Lower leg skin (tissue), 3 donors: Measurements from ENCODE around the gene NSG2.

Source experiments
- CTCF ChIP-seq, 3 donors: fragments of 450-650 bp; IDR thresholded peaks; one replicate each; pipeline ENCODE4 v1.5.1; 2016; ENCODE audit warnings: antibody characterized with exemption in 3 of 3, mild to moderate bottlenecking in 3 of 3, moderate library complexity in 2 of 3
- POLR2A ChIP-seq, 2 donors: fragments of 450-650 bp; IDR thresholded peaks; one replicate each; pipeline ENCODE4 v1.6.1; 2016 to 2017; ENCODE audit warnings: antibody characterized with exemption in 2 of 2, mild to moderate bottlenecking in 1 of 2, moderate library complexity in 1 of 2

DNA sequence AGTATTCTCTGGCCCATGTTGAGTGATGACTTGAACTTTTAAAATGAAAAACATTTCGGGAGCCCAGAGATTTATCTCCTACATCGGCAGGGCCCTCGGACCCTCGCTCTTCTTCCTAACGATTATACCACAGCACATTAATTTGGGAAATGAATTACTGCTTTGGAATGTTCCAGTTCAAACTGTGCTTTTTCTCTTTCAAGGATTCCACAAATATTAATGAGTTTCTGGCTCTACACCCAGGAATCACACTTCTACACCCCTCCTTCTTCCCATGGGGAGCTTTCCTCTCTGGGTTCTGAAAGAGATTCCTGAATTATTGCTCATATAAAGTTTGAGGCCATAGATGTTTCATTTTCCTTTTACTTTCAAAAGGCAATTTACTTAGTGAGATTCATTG lies 41.2 kb downstream of the NSG2 start:
- TF ChIP-seq POLR2A (IDR thresholded peaks at IDR 0.05) (no peak), CTCF (IDR thresholded peaks at IDR 0.05) (no peak)
